ENCODE measurements around the gene EBF3. TPM values are rescaled to one million over a fixed set of nuclear protein-coding genes. Genes with fewer than 3 reads are reported as not detected.

EBF3 gene
- total and polyA plus RNA-seq, 4 experiments from 2014 or later, result not detected

DNA sequence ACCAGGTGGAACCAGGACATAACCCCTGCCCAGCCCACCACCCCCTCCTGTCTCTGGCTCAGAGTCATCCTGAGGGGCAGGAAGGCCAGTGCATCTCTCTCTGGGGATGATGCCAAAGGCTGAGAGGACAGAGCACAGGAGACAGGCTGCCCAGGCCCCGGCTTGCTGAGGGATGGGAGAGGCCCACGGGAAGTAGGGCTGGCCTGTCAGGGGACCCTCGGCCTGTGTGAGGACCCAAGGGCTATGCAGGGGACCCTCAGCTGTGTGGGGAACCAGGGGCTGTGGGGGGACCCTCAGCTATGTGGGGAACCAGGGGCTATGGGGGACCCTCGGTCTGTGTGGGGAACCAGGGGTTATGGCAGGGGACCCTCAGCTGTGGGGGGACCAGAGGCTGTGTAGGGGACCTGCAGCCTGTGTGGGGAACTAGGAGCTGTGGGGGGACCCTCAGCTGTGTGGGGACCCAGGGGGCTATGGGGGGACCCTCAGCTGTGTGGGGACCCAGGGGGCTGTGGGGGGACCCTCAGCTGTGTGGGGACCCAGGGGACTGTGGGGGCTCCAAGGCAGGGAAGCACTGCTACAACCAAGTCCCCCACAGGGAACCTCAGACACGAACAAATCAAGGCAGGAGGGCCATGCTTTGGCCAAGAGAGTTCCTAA is 27.7 kb downstream of the EBF3 start:
- H3K4me3 Mint-ChIP-seq, result no peak overlapping the region
- POLR2A ChIA-PET (ENCODE audit: partially characterized antibody), result no interaction called here
- Histone ChIP-seq H3K4me1 (ENCODE audit: insufficient read depth, low read length) (no peaks in the 10 kb centered on the region), H3K36me3 (ENCODE audit: insufficient read depth, low read length) (no peaks in the 10 kb centered on the region), H3K27me3 (ENCODE audit: insufficient read depth, low read length) (no peaks in the 10 kb centered on the region), H3K27ac (ENCODE audit: low read depth, low read length) (no peak overlapping the region), H3K4me3 (ENCODE audit: low read length in 2 of 2) (no peak overlapping the region), H3K9me3 (ENCODE audit: control insufficient read depth in 1 of 2, low read length in 2 of 2) (no peaks in the 10 kb centered on the region)
- H3K4me1 Mint-ChIP-seq, result no peaks in the 10 kb centered on the region
- intact Hi-C loops (cut with micrococcal nuclease), result no loop called here
- DNase-seq, result no peak
- no peaks in the 10 kb centered on the region for H3K27me3 Mint-ChIP-seq
- no peaks in the 10 kb centered on the region for H3K36me3 Mint-ChIP-seq
- no peak overlapping the region for H3K27ac Mint-ChIP-seq
- CTCF ChIA-PET (ENCODE audit: partially characterized antibody), result no interaction called here
- H3K9me3 Mint-ChIP-seq, result no peaks in the 10 kb centered on the region

DNA sequence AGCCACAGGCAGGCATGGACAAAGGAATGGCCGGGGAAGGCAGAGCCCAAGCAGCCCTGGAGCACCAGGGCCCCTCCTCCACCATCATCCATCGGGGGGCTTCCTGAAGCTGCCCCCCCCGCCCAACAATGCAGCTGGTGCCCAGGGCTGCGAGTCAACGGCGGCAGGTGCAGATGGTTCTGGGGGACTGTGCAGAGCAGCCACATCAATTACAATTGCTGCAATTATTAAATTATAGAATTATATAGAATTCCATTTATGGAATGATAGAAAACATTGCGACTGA is 28.3 kb downstream of the EBF3 start:
- Histone ChIP-seq H3K4me1 (ENCODE audit: insufficient read depth, low read length) (no peaks in the 10 kb centered on the region), H3K27me3 (ENCODE audit: insufficient read depth, low read length) (no peaks in the 10 kb centered on the region), H3K27ac (ENCODE audit: low read depth, low read length) (no peak overlapping the region), H3K4me3 (ENCODE audit: low read length in 2 of 2) (no peak overlapping the region), H3K36me3 (ENCODE audit: insufficient read depth, low read length) (no peaks in the 10 kb centered on the region), H3K9me3 (ENCODE audit: control insufficient read depth in 1 of 2, low read length in 2 of 2) (no peaks in the 10 kb centered on the region)
- no peaks in the 10 kb centered on the region for H3K9me3 Mint-ChIP-seq
- no peaks in the 10 kb centered on the region for H3K4me1 Mint-ChIP-seq
- no peaks in the 10 kb centered on the region for H3K27me3 Mint-ChIP-seq
- ChIA-PET CTCF (ENCODE audit: partially characterized antibody) (no interaction called here), POLR2A (ENCODE audit: partially characterized antibody) (no interaction called here)
- H3K36me3 Mint-ChIP-seq, result no peaks in the 10 kb centered on the region
- no peak for DNase-seq
- intact Hi-C loops (cut with micrococcal nuclease), result no loop called here
- no peak overlapping the region for H3K27ac Mint-ChIP-seq
- no peak overlapping the region for H3K4me3 Mint-ChIP-seq

DNA sequence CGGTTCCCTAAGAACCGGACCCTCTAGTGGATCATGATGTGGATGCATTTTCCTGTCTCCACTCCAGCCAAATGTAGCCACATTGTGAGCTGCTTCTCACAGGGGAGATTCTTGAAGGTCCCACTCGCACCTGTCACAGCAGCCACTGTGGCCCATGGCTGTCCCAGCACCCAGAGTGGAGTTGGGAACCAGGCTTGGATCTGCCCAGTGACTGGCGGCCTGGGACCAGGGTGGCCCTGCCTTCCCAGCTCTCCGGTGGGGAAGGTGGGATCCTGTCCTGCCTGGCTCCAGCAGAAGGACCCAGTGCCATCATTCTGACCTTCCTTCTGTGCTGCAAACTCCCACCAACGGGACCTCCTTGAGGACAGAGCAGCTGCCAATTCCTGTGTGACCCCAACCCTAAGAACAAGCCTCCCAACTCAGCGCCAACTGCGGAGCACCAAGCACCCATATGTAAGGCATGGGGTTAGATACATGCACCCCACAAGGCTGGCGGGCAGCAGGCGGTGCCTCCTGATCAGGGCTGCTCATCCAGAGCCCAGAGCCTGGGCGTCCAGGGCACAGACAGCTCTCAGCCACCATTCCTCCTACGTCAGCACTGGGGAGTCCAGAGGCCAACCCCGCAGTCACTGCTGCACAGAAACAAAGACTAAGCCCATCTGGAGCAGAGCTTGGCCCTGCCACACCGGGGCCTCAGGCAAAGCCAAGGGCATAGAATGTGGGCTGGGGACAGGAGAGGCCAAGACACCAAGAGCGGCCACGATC is 28.8 kb downstream of the EBF3 start:
- H3K9me3 Mint-ChIP-seq, result no peaks in the 10 kb centered on the region
- ChIA-PET POLR2A (ENCODE audit: partially characterized antibody) (no interaction called here), CTCF (ENCODE audit: partially characterized antibody) (no interaction called here)
- no peak overlapping the region for H3K4me3 Mint-ChIP-seq
- H3K4me1 Mint-ChIP-seq, result no peaks in the 10 kb centered on the region
- Histone ChIP-seq H3K4me3 (ENCODE audit: low read length in 2 of 2) (no peak overlapping the region), H3K4me1 (ENCODE audit: insufficient read depth, low read length) (no peaks in the 10 kb centered on the region), H3K27me3 (ENCODE audit: insufficient read depth, low read length) (no peaks in the 10 kb centered on the region), H3K27ac (ENCODE audit: low read depth, low read length) (no peak overlapping the region), H3K36me3 (ENCODE audit: insufficient read depth, low read length) (no peaks in the 10 kb centered on the region), H3K9me3 (ENCODE audit: control insufficient read depth in 1 of 2, low read length in 2 of 2) (no peaks in the 10 kb centered on the region)
- intact Hi-C loops (cut with micrococcal nuclease), result no loop called here
- H3K36me3 Mint-ChIP-seq, result no peaks in the 10 kb centered on the region
- H3K27me3 Mint-ChIP-seq, result no peaks in the 10 kb centered on the region
- peak overlapping the region in 1 of 7 donors; percentile 35 for H3K27ac Mint-ChIP-seq
- no peak for DNase-seq

DNA sequence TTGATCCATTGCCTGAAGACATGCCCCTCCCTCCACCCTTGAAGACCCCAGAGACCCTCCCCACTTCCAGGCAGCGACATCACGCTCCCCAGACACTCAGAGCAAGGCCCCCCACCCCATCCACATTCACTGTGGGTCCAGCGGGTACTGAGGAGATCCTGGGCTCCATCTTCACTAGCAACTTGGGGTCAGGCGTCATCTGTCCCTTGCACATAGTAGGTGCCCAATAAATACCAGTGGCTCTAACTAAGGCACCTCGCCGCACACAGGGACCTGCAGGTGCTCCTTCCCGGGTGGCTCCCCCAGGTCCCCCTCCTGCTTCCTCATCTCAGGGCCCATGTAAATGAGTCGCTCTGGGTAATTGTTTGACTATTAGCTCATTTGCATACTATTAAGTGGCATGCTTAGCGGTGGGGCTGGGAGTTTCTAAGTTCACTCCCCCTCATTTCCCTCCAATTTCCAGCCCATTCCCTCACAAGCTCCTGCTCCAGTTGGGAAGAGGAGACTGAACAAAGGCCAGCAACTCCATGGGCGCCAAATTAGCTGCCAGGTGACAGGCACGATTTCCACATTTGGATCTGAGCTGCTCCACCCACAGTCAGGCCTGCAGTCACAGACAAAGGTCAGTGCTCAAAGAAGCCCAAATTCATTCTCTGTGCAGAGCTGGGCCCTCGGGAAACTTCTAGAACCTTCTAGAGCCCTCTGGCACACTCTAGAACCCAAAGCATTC is 29.7 kb downstream of the EBF3 start:
- no peaks in the 10 kb centered on the region for H3K36me3 Mint-ChIP-seq
- POLR2A ChIA-PET (ENCODE audit: partially characterized antibody), result no interaction called here
- CTCF ChIA-PET (ENCODE audit: partially characterized antibody), result no interaction called here
- no peaks in the 10 kb centered on the region for H3K4me1 Mint-ChIP-seq
- H3K4me3 ChIP-seq (ENCODE audit: low read length in 2 of 2), result no peak overlapping the region
- no peaks in the 10 kb centered on the region for H3K9me3 Mint-ChIP-seq
- no peaks in the 10 kb centered on the region for H3K36me3 ChIP-seq (ENCODE audit: insufficient read depth, low read length)
- H3K27me3 ChIP-seq (ENCODE audit: insufficient read depth, low read length), result no peaks in the 10 kb centered on the region
- DNase-seq, result no peak
- H3K4me3 Mint-ChIP-seq, result no peak overlapping the region
- intact Hi-C loops (cut with micrococcal nuclease), result no loop called here
- no peaks in the 10 kb centered on the region for H3K27me3 Mint-ChIP-seq
- H3K4me1 ChIP-seq (ENCODE audit: insufficient read depth, low read length), result no peaks in the 10 kb centered on the region
- H3K27ac ChIP-seq (ENCODE audit: low read depth, low read length), result no peak overlapping the region
- no peaks in the 10 kb centered on the region for H3K9me3 ChIP-seq (ENCODE audit: control insufficient read depth in 1 of 2, low read length in 2 of 2)
- H3K27ac Mint-ChIP-seq, result no peak overlapping the region

DNA sequence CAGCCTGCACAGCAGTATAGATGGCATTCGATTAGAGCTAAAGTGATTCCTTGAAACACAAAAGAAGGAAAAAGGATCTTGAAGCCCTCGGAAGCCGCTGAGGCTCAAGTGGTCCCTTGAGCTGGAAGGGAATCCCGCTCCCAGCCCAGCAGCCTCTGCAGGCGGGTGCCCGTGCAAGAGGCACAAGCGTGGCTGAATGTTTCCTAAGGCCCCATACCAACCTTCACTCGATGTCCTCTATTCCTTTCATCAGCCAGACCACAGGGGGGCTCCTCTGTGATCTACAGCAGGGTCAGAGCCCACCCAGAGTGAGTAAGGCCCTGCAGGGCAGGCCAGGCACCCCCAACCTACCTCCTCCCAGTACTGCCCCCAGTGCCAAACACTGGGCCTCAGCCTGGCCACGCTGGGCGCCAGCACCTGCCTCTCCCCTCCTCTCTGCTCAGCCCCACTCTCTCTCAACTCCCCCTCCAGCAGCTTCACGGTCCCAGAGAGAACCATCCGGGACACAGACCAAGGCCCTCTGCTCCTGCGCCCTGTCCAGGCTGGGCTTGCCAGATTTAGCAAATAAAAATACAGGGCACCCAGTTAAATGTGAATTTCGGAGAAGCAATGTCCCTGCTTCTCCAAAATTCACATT is 30.5 kb downstream of the EBF3 start:
- Mint-ChIP-seq H3K4me1 (no peaks in the 10 kb centered on the region), H3K9me3 (no peaks in the 10 kb centered on the region), H3K27ac (no peak overlapping the region), H3K4me3 (no peak overlapping the region), H3K36me3 (no peaks in the 10 kb centered on the region), H3K27me3 (no peaks in the 10 kb centered on the region)
- no peak overlapping the region for H3K4me3 ChIP-seq (ENCODE audit: low read length in 2 of 2)
- H3K36me3 ChIP-seq (ENCODE audit: insufficient read depth, low read length), result no peaks in the 10 kb centered on the region
- ChIA-PET CTCF (ENCODE audit: partially characterized antibody) (no interaction called here), POLR2A (ENCODE audit: partially characterized antibody) (no interaction called here)
- no peaks in the 10 kb centered on the region for H3K9me3 ChIP-seq (ENCODE audit: control insufficient read depth in 1 of 2, low read length in 2 of 2)
- no peak for DNase-seq
- no peak overlapping the region for H3K27ac ChIP-seq (ENCODE audit: low read depth, low read length)
- H3K4me1 ChIP-seq (ENCODE audit: insufficient read depth, low read length), result no peaks in the 10 kb centered on the region
- intact Hi-C loops (cut with micrococcal nuclease), result no loop called here
- no peaks in the 10 kb centered on the region for H3K27me3 ChIP-seq (ENCODE audit: insufficient read depth, low read length)

DNA sequence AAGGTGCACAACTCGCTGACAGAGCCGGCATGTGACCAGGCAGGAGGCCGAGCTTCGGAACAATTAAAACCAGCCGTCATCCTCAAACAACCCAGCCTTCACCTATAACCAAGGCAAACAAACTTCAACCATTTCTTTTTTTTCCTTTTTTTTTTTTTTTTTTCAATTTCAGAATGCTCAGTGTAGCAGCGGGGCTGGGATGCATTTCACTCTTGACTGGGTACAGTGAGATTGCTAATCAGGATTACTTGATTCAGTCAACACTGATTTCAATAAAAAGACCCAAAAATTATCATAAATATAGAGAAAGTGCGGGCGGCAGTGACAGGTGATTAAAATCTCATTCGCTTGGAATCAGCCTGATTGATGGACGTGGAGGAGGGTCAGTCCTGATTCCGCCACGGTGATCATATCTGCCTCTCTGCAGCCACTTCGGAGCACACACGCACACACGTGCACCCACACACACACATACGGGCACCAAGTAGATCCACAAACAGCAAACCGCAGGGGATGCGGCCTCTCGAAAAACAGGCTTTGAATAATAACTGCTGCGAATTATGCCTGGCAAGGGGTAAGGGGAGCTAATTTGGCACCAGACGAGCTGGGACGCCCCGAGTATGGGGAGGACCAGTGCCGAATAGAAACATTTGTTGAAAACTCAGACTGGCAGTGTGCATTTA is 31.2 kb downstream of the EBF3 start:
- ChIA-PET CTCF (ENCODE audit: partially characterized antibody) (no interaction called here), POLR2A (ENCODE audit: partially characterized antibody) (no interaction called here)
- H3K4me3 Mint-ChIP-seq, result no peak overlapping the region
- H3K27me3 Mint-ChIP-seq, result no peaks in the 10 kb centered on the region
- H3K27ac ChIP-seq (ENCODE audit: low read depth, low read length), result no peak overlapping the region
- H3K4me1 Mint-ChIP-seq, result no peaks in the 10 kb centered on the region
- H3K27me3 ChIP-seq (ENCODE audit: insufficient read depth, low read length), result no peaks in the 10 kb centered on the region
- H3K4me3 ChIP-seq (ENCODE audit: low read length in 2 of 2), result no peak overlapping the region
- no peaks in the 10 kb centered on the region for H3K36me3 ChIP-seq (ENCODE audit: insufficient read depth, low read length)
- intact Hi-C loops (cut with micrococcal nuclease), result no loop called here
- H3K9me3 Mint-ChIP-seq, result no peaks in the 10 kb centered on the region
- H3K4me1 ChIP-seq (ENCODE audit: insufficient read depth, low read length), result no peaks in the 10 kb centered on the region
- H3K36me3 Mint-ChIP-seq, result no peaks in the 10 kb centered on the region
- H3K9me3 ChIP-seq (ENCODE audit: control insufficient read depth in 1 of 2, low read length in 2 of 2), result no peaks in the 10 kb centered on the region
- DNase-seq, result no peak
- no peak overlapping the region for H3K27ac Mint-ChIP-seq

DNA sequence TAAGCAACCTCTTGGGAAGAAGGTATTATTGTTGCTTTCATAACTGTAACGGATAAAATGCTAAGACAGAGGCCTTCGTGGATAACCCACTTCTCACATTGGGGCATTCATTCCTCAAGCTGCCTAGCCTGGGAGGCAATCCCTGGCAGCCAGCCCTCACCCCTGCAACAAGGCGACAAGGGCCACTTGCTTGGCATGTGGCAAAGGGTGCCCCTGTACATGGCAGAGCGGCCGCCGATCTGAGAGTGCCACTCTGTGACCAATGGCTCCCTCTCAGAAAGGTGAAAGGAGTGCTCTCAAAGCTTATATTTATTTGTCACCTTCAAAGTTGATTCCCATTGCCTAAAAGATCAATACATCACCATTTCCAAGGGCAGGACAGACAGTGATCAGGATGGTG is 31.9 kb downstream of the EBF3 start:
- Histone ChIP-seq H3K36me3 (ENCODE audit: insufficient read depth, low read length) (no peaks in the 10 kb centered on the region), H3K27me3 (ENCODE audit: insufficient read depth, low read length) (no peaks in the 10 kb centered on the region), H3K4me3 (ENCODE audit: low read length in 2 of 2) (no peak overlapping the region), H3K9me3 (ENCODE audit: control insufficient read depth in 1 of 2, low read length in 2 of 2) (no peaks in the 10 kb centered on the region), H3K27ac (ENCODE audit: low read depth, low read length) (no peak overlapping the region), H3K4me1 (ENCODE audit: insufficient read depth, low read length) (no peaks in the 10 kb centered on the region)
- Mint-ChIP-seq H3K4me3 (no peak overlapping the region), H3K9me3 (no peaks in the 10 kb centered on the region), H3K4me1 (no peaks in the 10 kb centered on the region), H3K27ac (no peak overlapping the region), H3K27me3 (no peaks in the 10 kb centered on the region), H3K36me3 (no peaks in the 10 kb centered on the region)
- CTCF ChIA-PET (ENCODE audit: partially characterized antibody), result no interaction called here
- DNase-seq, result no peak
- POLR2A ChIA-PET (ENCODE audit: partially characterized antibody), result no interaction called here
- intact Hi-C loops (cut with micrococcal nuclease), result no loop called here
